ENCODE data around the gene RBP5. TPM values are rescaled to one million over a fixed set of nuclear protein-coding genes. Genes with fewer than 3 reads are reported as not detected.

Gene RBP5, protein sequence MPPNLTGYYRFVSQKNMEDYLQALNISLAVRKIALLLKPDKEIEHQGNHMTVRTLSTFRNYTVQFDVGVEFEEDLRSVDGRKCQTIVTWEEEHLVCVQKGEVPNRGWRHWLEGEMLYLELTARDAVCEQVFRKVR
- total RNA-seq, result not detected in 2 replicates

DNA sequence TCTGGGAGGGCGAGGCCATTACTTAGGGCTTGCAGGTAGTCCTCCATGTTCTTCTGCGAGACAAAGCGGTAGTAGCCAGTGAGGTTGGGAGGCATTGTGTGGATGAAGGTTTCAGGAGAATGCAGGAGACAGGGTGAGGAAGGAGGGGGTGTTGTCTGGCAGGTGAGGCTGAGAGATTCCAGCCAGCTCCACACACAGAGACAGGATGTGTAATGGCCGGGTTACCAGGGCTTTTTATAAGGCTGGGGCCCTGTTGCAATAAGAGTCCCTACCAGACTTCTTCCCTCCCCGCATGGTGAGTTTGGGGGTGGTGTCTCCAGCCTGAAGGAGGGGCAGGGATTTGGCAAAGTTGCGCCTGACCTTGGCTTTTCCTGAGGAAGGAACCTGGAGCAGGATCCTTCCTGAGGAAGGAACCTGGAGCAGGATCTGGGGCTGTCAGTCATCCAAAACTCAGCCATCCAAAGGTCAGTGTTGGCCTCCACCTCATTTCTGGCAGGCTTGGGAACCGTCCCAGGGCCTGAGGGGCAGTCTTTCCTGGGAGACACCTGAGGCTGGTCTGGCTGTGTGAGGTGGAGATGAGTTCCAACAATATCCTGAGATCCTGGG is at the start of gene RBP5:
TSS of gene RBP5 (minus strand) at position 209 of the 606 bp plus-strand sequence. CDS start at position 95, 114 bp downstream.

GRCh38 chr12:7129872-7130691 is 1.4 kb upstream of the RBP5 start, which contains the start of gene CLSTN3:
CLSTN3 (plus strand) TSS chr12:7130371; CDS start chr12:7130649, 278 bp downstream.

GRCh38 chr12:7108796-7109571 is 19.7 kb downstream of the RBP5 start, which contains the start of gene C1RL:
C1RL (minus strand) TSS chr12:7109214; CDS start chr12:7109180, 34 bp downstream.

DNA sequence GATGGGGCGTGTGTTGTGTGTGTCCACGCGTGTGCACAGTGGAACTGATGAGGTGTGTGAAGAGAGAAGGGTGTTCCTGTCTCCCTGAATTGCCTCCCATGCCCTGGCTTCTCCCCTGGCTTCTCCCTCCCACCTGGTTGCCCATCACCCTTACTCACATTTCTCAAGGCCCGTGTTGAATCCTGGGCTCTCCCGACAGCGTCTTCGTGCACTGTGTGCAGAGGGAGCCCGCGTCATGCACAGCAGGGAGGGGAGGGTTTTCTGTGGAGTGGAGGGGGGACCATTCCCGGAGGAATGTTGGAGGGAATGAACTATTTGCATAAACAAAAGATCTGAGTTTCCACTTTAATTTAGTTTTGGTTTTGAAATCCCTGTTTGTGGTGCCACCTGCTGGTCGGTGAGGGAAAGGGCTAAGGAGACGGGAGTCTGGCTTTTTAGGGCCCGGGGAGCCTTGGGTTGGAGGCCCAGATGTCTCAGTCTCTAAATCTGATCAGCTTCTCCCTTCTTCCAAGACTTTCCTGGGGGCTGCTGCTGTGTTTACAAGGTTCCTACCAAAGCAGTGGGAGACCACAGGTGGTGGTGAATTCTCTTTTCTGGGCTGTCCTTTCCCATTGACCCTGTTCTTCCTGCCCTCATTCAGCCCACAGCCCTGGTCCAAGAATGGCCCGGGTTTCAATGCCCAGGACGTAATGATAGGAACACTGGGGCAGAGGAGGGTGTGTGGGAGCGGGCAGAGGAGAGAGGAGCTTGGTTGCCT is 36.3 kb downstream of the RBP5 start, which contains the start of gene C1R:
TSS of gene C1R (minus strand) at position 217 of the 757 bp plus-strand sequence. CDS start at position 160, 57 bp downstream.

Small RNAs within 50 kb of the gene (small RNA-seq; reads per million reads assigned to genes)
- gene RNU6-485P, result not detected

Other genes starting within 250 kb of the RBP5 start
- 5.1 TPM in 2 replicates for gene LRRC23, start 224.1 kb downstream of the RBP5 start, total RNA-seq
- gene ENO2, start 214.3 kb downstream of the RBP5 start, total RNA-seq, result 6.6 and 9.0 TPM in 2 replicates
- gene ATN1, start 200.9 kb downstream of the RBP5 start, total RNA-seq, result 10.3 and 11.7 TPM in 2 replicates
- gene RNU7-1, start 185.1 kb downstream of the RBP5 start, total RNA-seq, result not detected in 2 replicates
- 37.7 and 63.9 TPM in 2 replicates for gene C12orf57, start 184.9 kb downstream of the RBP5 start, total RNA-seq
- not detected in 2 replicates for gene PTPN6, start 177.5 kb downstream of the RBP5 start, total RNA-seq
- 213 and 237 TPM in 2 replicates for gene PHB2, start 158.2 kb downstream of the RBP5 start, total RNA-seq
- 44.5 and 46.1 TPM in 2 replicates for gene EMG1, start 158.0 kb downstream of the RBP5 start, total RNA-seq
- gene LPCAT3, start 110.4 kb downstream of the RBP5 start, total RNA-seq, result 24.3 and 27.8 TPM in 2 replicates
- 43.2 and 191 TPM in 2 replicates for gene C1S, start 68.2 kb downstream of the RBP5 start, total RNA-seq
- 30.1 and 155 TPM in 2 replicates for gene C1R, start 36.4 kb downstream of the RBP5 start, total RNA-seq
- gene C1RL, start 19.7 kb downstream of the RBP5 start, total RNA-seq, result 28.7 and 43.4 TPM in 2 replicates
- 5.9 and 6.6 TPM in 2 replicates for gene CLSTN3, start 1.5 kb upstream of the RBP5 start, total RNA-seq
- 27.6 and 30.5 TPM in 2 replicates for gene PEX5, start 60.8 kb upstream of the RBP5 start, total RNA-seq
- gene ACSM4, start 175.2 kb upstream of the RBP5 start, total RNA-seq, result not detected in 2 replicates